SH-SY5Y (cell line): ENCODE results near the gene TMED8.

Experiments
- GATA2 ChIP-seq: IDR thresholded peaks from 2 replicates; pipeline ENCODE4 v1.6.1; 2011; ENCODE audit warnings: mild to moderate bottlenecking, low read depth, low read length
- GATA3 ChIP-seq: IDR thresholded peaks from 2 replicates; pipeline ENCODE4 v1.6.1; 2011; ENCODE audit warnings: low read depth, mild to moderate bottlenecking, low read length, moderate library complexity

DNA sequence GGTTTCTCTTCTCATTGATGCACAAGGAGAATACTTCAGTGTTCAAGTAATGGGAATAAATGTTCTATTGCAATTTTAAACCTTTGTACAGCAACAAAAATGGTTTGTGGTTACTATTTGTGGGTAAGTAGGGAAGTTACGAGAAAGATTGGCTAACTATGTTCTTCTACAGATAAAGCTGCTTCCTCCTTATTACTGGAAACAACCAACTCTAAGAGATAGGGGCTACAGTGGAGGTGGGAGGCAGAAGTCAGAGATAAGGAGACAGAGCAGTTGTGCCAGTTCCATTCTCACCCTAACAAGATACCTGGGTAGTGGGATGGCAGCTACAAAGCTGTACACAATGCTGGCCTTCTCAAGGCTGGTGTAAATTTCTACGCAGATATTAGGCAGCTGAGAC, 30.3 kb upstream of the TMED8 start:
- TF ChIP-seq GATA2: no peak
- TF ChIP-seq GATA3: no peak
